HG02840 (cell line): ENCODE results near the gene EFNB1.

Experiments
- ATAC-seq: cut with Tn5 transposase; IDR thresholded peaks from one replicate; pipeline ENCODE4 v1.9.1; 2021; ENCODE audit warnings: mild to moderate bottlenecking, moderate library complexity, moderate number of reproducible peaks; ENCODE audit not compliant: unreplicated experiment, low FRiP score

EFNB1 gene

GRCh38 chrX:68842781-68843581 lies 14.2 kb downstream of the EFNB1 start:
- no peak for ATAC-seq

GRCh38 chrX:68843992-68844391 lies 15.2 kb downstream of the EFNB1 start:
- ATAC-seq, result no peak

GRCh38 chrX:68844581-68844980 lies 15.8 kb downstream of the EFNB1 start:
- ATAC-seq, result no peak

GRCh38 chrX:68846536-68846935 lies 17.7 kb downstream of the EFNB1 start:
- no peak for ATAC-seq

- no peak for ATAC-seq
Observed at GRCh38 chrX:68847172-68847571, 18.4 kb downstream of the EFNB1 start.

- ATAC-seq, result no peak
Observed at GRCh38 chrX:68848189-68848940, 19.5 kb downstream of the EFNB1 start.

GRCh38 chrX:68851082-68851481 lies 22.3 kb downstream of the EFNB1 start:
- ATAC-seq, result no peak

GRCh38 chrX:68852046-68852445 lies 23.2 kb downstream of the EFNB1 start:
- ATAC-seq, result no peak

- no peak for ATAC-seq
Observed at GRCh38 chrX:68853665-68854251, 24.9 kb downstream of the EFNB1 start.

GRCh38 chrX:68865300-68865699 lies 36.5 kb downstream of the EFNB1 start:
- ATAC-seq, result no peak

- no peak for ATAC-seq
Observed at GRCh38 chrX:68865926-68866325, 37.1 kb downstream of the EFNB1 start.

GRCh38 chrX:68867458-68868112 lies 38.8 kb downstream of the EFNB1 start:
- ATAC-seq, result no peak

- ATAC-seq, result no peak
Observed at GRCh38 chrX:68868316-68868715, 39.5 kb downstream of the EFNB1 start.

GRCh38 chrX:68868902-68869800 lies 40.3 kb downstream of the EFNB1 start:
- no peak for ATAC-seq

- ATAC-seq, result no peak
Observed at GRCh38 chrX:68870357-68870756, 41.5 kb downstream of the EFNB1 start.

GRCh38 chrX:68872171-68872570 lies 43.4 kb downstream of the EFNB1 start:
- ATAC-seq, result no peak

- no peak for ATAC-seq
Observed at GRCh38 chrX:68874076-68874475, 45.3 kb downstream of the EFNB1 start.

GRCh38 chrX:68876731-68877130 lies 47.9 kb downstream of the EFNB1 start:
- ATAC-seq, result no peak

- no peak for ATAC-seq
Observed at GRCh38 chrX:68877606-68878005, 48.8 kb downstream of the EFNB1 start.
